CD4-positive, CD25-positive, alpha-beta regulatory T cell (primary cell): ENCODE data around the gene ARL11. TPM values are rescaled to one million over a fixed set of nuclear protein-coding genes. Genes with fewer than 3 reads are reported as not detected.
A peak's percentile ranks its signal among the peaks of the same experiment; 100 is the strongest.

Source experiments
- ATAC-seq, 2 donors: fragments of 150-1000 bp; cut with Tn5 transposase; one replicate each; pipeline ENCODE4 v1.10.0; 2021; ENCODE audit warnings: low read depth in 2 of 2, moderate number of reproducible peaks in 2 of 2, moderate library complexity in 1 of 2
- DNase-seq, 3 donors: peaks; one replicate each; pipeline versions ENCODE4 v3.0.0 to v3.0.0-alpha.2; 2012 to 2022; ENCODE audit warnings: mixed read lengths in 1 of 3
- H3K27ac ChIP-seq: one replicate; pipeline ENCODE4 v1.7.0; 2013; ENCODE audit warnings: mild to moderate bottlenecking, low read length; ENCODE audit not compliant: insufficient read depth, poor library complexity, severe bottlenecking
- H3K27me3 ChIP-seq: one replicate; pipeline ENCODE4 v1.7.0; 2013; ENCODE audit warnings: low read length; ENCODE audit not compliant: control insufficient read depth, insufficient read depth
- H3K36me3 ChIP-seq: one replicate; pipeline ENCODE4 v1.7.0; 2013; ENCODE audit warnings: mild to moderate bottlenecking, low read length, moderate library complexity; ENCODE audit not compliant: control insufficient read depth, insufficient read depth
- H3K4me1 ChIP-seq: 2 replicates; pipeline ENCODE4 v1.7.0; 2013; ENCODE audit warnings: mild to moderate bottlenecking, low read length; ENCODE audit not compliant: insufficient read depth, control insufficient read depth, poor library complexity, severe bottlenecking
- H3K4me3 ChIP-seq: one replicate; pipeline ENCODE4 v1.7.0; 2013; ENCODE audit warnings: low read depth, mild to moderate bottlenecking, low read length, moderate library complexity
- H3K9me3 ChIP-seq, 2 experiments: 1 replicate in 1 of 2; 2 replicates in 1 of 2; pipeline ENCODE4 v1.7.0; 2013; ENCODE audit warnings: low read length in 2 of 2, mild to moderate bottlenecking in 1 of 2, moderate library complexity in 1 of 2; ENCODE audit not compliant: control insufficient read depth in 2 of 2
- H3K27ac Mint-ChIP-seq, 3 donors: one replicate each; pipeline ENCODE4 v1.8.0; 2020 to 2022; ENCODE audit warnings: mild to moderate bottlenecking in 3 of 3, mixed read lengths in 3 of 3, moderate library complexity in 2 of 3
- H3K27me3 Mint-ChIP-seq: one replicate; pipeline ENCODE4 v1.8.0; 2022; ENCODE audit warnings: mild to moderate bottlenecking, mixed read lengths
- H3K36me3 Mint-ChIP-seq: one replicate; pipeline ENCODE4 v1.8.0; 2020; ENCODE audit warnings: mixed read lengths
- H3K4me1 Mint-ChIP-seq, 4 donors: one replicate each; pipeline ENCODE4 v1.8.0; 2020 to 2022; ENCODE audit warnings: mixed read lengths in 4 of 4, mild to moderate bottlenecking in 1 of 4
- H3K4me3 Mint-ChIP-seq, 4 donors: one replicate each; pipeline ENCODE4 v1.8.0; 2020 to 2022; ENCODE audit warnings: mild to moderate bottlenecking in 4 of 4, mixed read lengths in 4 of 4, moderate library complexity in 3 of 4
- H3K9me3 Mint-ChIP-seq, 7 donors: one replicate each; pipeline ENCODE4 v1.8.0; 2020 to 2022; ENCODE audit warnings: mixed read lengths in 7 of 7, mild to moderate bottlenecking in 3 of 7, moderate library complexity in 2 of 7
- polyA plus RNA-seq, 4 donors: library from polyadenylated mRNA; unstranded; fragments of 300-500 nt; fragmentation: Illumina TruSeq; gene quantifications; one replicate each; pipeline ENCODE4 v1.2.3, GENCODE V29; 2021
- total RNA-seq: library from RNA; stranded (reverse); gene quantifications from one replicate; pipeline ENCODE4 v1.2.3, GENCODE V29; 2022

ARL11 gene
- total and polyA plus RNA-seq, 5 donors from 2014 or later, result 0.14 to 1.9 (median 0.26) TPM

DNA sequence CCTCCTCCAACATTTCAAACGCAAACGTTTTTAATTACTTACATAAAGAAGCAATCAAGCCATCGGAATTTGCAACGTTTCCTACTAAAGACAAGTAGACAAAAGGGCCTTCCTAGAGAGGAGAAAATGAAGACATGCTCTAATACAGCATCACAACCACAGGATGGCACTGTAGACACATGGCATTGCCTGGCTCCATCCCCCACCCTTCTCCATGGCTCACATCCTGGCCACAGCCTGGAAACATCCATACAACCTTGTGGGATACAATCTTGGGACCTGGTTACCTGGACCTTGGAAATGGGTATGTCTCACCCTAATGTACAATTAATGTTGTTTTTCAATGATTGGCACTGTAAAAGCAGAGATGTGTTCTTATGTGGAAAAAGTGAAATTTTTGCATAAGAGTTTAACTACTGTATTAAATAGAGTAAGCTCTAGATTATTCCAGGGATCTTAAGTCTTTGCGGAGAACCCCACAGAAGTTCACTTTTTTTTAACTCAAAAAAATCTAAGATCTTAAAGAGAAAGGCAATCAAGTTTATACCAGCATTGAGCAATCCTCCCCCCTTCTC lies 41.5 kb downstream of the ARL11 start:
- Mint-ChIP-seq H3K4me1 (peaks cover 3 to 15% (median 12%) of the 10 kb centered on the region in 4 donors), H3K27me3 (no peaks in the 10 kb centered on the region), H3K9me3 (no peaks in the 10 kb centered on the region), H3K4me3 (peak overlapping the region in 1 of 4 donors; percentile 68), H3K27ac (peak overlapping the region in 1 of 3 donors; percentile 7), H3K36me3 (peaks cover 26% of the 10 kb centered on the region)
- Histone ChIP-seq H3K27me3 (no peaks in the 10 kb centered on the region), H3K9me3 (no peaks in the 10 kb centered on the region), H3K4me3 (no peak overlapping the region), H3K4me1 (no peaks in the 10 kb centered on the region), H3K27ac (no peak overlapping the region), H3K36me3 (peaks cover 9% of the 10 kb centered on the region)
- peak in 2 of 3 donors; percentile 6 to 45 for DNase-seq
- peak; percentile 66 to 71 for ATAC-seq

DNA sequence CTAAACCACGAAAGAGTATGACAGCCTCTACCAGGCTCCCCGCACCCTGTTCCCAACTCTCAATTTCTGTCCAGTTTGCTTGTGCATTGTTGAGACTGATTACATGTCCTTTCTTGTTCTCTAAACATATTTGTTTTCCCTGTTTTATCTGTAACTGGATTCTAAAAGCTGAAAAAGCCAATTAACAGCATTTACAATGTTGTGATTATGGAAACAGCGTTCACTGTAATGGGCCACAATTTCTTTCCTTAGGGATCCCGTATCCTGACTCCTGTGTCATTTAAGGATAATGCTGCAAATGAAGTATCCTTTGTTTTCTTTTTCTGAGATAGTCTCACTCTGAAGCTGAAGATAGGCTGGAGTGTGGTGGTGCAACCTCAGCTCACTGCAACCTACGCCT lies 42.5 kb downstream of the ARL11 start:
- Mint-ChIP-seq H3K36me3 (peaks cover 26% of the 10 kb centered on the region), H3K4me1 (peaks cover 3 to 15% (median 13%) of the 10 kb centered on the region in 4 donors), H3K9me3 (no peaks in the 10 kb centered on the region), H3K27me3 (no peaks in the 10 kb centered on the region), H3K4me3 (no peak overlapping the region), H3K27ac (peak overlapping the region in 1 of 3 donors; percentile 37)
- no peaks in the 10 kb centered on the region for H3K4me1 ChIP-seq
- no peaks in the 10 kb centered on the region for H3K9me3 ChIP-seq
- no peak overlapping the region for H3K27ac ChIP-seq
- ATAC-seq, result no peak
- H3K27me3 ChIP-seq, result no peaks in the 10 kb centered on the region
- DNase-seq, result no peak
- H3K36me3 ChIP-seq, result peaks cover 9% of the 10 kb centered on the region
- H3K4me3 ChIP-seq, result no peak overlapping the region

DNA sequence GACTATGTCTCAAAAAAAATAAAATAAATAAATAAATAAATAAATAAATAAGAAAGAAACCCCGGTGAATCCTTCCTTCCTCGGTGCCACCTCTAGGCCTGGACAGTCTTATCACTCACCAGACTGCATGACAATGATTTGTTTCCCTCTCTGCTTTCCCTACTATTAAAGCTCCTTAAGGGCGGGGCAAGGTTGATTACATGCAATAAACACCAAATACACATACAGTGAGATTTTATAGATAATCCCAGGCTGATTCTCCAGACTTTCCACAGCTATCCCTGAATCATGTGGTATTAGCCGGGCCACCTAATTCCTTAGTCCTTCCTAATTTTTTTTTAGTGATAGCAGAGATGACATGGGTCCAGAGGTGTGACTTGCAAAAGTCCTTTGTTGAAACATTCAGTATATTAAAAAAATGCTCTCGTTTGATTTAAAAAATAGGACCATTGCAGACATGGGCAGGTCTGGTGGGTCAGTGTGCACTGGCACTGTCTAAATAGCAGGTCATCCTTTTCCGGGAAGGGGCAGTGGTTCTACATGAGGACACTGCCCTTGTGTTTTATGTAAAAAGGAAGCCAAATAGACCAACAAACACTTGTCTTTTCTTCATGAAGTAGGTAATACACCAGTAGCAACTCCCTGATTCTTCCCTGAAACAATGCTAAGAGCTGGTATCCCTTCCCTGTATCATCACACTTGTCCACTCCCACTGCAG lies 48.4 kb downstream of the ARL11 start:
- no peaks in the 10 kb centered on the region for H3K4me1 ChIP-seq
- peaks cover 4% of the 10 kb centered on the region for H3K36me3 ChIP-seq
- H3K27me3 Mint-ChIP-seq, result no peaks in the 10 kb centered on the region
- H3K27ac Mint-ChIP-seq, result peak overlapping the region in 2 of 3 donors; percentile 18 to 48
- H3K9me3 Mint-ChIP-seq, result no peaks in the 10 kb centered on the region
- H3K4me3 ChIP-seq, result no peak overlapping the region
- no peak overlapping the region for H3K4me3 Mint-ChIP-seq
- no peaks in the 10 kb centered on the region for H3K9me3 ChIP-seq
- no peak overlapping the region for H3K27ac ChIP-seq
- no peak for ATAC-seq
- H3K36me3 Mint-ChIP-seq, result peaks cover 4% of the 10 kb centered on the region
- no peaks in the 10 kb centered on the region for H3K27me3 ChIP-seq
- DNase-seq, result no peak
- H3K4me1 Mint-ChIP-seq, result peaks cover 3 to 24% (median 14%) of the 10 kb centered on the region in 4 donors

DNA sequence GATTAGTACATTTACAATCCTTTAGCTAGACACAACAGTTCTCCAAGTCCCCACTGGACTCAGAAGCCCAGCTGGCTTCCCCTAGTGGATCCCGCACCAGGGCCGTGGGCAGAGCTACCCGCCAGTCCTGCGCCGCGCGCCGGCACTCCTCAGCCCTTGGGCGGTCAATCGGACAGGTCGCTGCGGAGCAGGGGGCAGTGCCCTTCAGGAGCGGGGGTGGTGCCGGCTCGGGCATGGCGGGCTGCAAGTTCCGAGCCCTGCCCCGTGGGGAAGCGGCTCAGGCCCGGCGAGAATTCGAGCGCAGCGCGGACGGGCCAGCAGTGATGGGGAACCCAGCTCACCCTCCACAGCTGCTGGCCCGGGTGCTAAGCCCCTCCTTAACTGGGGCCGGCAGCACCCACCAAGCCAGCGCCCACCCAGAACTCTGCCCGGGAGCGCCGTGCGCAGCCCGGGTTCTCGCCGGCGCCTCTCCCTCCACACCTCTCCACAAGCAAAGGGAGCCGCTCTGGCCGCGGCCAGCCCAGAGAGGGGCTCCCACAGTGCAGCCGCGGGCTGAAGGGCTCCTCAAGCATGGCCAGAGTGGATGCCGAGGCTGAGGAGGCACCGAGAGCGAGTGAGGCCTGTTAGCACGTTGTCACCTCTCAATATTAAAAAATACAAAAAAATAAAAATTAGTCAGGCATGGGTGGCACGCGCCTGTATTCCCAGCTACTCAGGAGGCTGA lies 50.0 kb downstream of the ARL11 start:
- no peak for ATAC-seq
- no peaks in the 10 kb centered on the region for H3K27me3 Mint-ChIP-seq

DNA sequence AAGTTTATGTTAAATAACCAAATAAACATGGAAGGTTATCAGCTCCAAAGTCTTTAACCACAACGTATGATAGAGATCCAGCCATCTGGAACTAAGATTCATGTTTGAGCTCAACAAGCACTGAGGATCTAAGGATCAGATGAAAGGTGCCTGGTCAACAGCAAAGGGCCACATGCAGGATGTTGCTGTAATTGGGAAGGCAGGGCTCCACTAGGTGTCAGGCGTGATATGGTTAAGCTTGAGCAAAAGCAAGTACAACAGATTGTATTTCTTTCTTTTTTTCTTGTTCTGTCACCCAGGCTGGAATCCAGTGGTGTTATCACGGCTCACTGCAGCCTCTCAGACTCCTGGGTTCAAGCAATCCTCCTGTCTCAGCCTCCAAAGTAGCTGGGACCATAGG lies 50.9 kb downstream of the ARL11 start:
- Histone ChIP-seq H3K27me3 (no peaks in the 10 kb centered on the region), H3K4me1 (no peaks in the 10 kb centered on the region), H3K36me3 (peaks cover 4% of the 10 kb centered on the region), H3K9me3 (no peaks in the 10 kb centered on the region), H3K4me3 (no peak overlapping the region), H3K27ac (no peak overlapping the region)
- Mint-ChIP-seq H3K36me3 (peaks cover 4% of the 10 kb centered on the region), H3K4me1 (peaks cover 8 to 40% (median 23%) of the 10 kb centered on the region in 4 donors), H3K27me3 (no peaks in the 10 kb centered on the region), H3K9me3 (no peaks in the 10 kb centered on the region), H3K27ac (peak overlapping the region in 1 of 3 donors; percentile 32), H3K4me3 (no peak overlapping the region)
- no peak for ATAC-seq
- DNase-seq, result peak in 1 of 3 donors; percentile 38

More for the DNA sequence above, 50.0 kb downstream of the ARL11 start:
- H3K27me3 ChIP-seq, result no peaks in the 10 kb centered on the region
- Mint-ChIP-seq H3K36me3 (peaks cover 4% of the 10 kb centered on the region), H3K27ac (no peak overlapping the region), H3K4me3 (no peak overlapping the region), H3K9me3 (no peaks in the 10 kb centered on the region), H3K4me1 (peaks cover 0 to 32% (median 16%) of the 10 kb centered on the region in 4 donors)
- no peak for DNase-seq
- H3K4me1 ChIP-seq, result no peaks in the 10 kb centered on the region
- no peaks in the 10 kb centered on the region for H3K9me3 ChIP-seq
- H3K27ac ChIP-seq, result no peak overlapping the region
- peaks cover 4% of the 10 kb centered on the region for H3K36me3 ChIP-seq
- H3K4me3 ChIP-seq, result no peak overlapping the region

DNA sequence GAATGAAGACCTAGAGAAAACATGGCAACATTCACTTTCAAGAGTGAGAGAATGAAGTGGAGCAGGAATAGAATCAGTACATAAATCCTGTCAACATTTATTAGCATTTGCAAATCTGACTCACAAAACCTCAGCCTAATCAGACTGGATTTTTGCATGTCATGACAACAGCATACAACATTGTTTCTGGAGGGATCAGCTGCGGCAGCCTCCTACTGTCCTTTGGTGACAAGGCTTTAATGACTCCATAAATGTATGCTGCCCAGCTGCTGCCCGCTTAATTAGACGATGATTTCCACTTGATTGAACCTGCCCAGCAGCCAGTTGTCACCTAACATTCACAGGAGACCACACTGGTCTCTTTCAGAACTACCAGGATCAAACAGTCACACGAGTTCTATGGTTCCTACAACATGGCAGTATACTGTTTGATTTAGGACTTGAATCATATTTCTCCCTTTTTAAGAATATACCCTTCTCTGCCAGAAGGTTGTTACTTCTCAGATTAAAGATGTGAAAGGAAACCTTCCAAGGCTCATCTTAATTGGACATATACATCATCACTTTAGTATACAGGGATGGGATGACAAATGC lies 53.6 kb downstream of the ARL11 start:
- DNase-seq (no peak), ATAC-seq (no peak)
- no peaks in the 10 kb centered on the region for H3K4me1 ChIP-seq
- no peaks in the 10 kb centered on the region for H3K36me3 ChIP-seq
- Mint-ChIP-seq H3K27ac (peak overlapping the region in 1 of 3 donors; percentile 74), H3K4me1 (peaks cover 8 to 53% (median 27%) of the 10 kb centered on the region in 4 donors), H3K4me3 (no peak overlapping the region), H3K9me3 (no peaks in the 10 kb centered on the region), H3K27me3 (no peaks in the 10 kb centered on the region), H3K36me3 (peaks cover 18% of the 10 kb centered on the region)
- no peak overlapping the region for H3K4me3 ChIP-seq
- H3K27ac ChIP-seq, result no peak overlapping the region
- H3K27me3 ChIP-seq, result no peaks in the 10 kb centered on the region
- no peaks in the 10 kb centered on the region for H3K9me3 ChIP-seq
